ENCODE data around the gene DGKI. TPM values are rescaled to one million over a fixed set of nuclear protein-coding genes. Genes with fewer than 3 reads are reported as not detected.
A peak's percentile ranks its signal among the peaks of the same experiment; 100 is the strongest.

DGKI gene
- total and polyA plus RNA-seq, 9 of the 15 experiments (the other 6 are each of a cell fraction or from before 2014, with no cell fraction given), result 0.11 to 0.54 (median 0.15) TPM; not detected in 5

- Histone ChIP-seq H3K79me2 (ENCODE audit: control insufficient read depth, insufficient read depth, low read length) (no peaks in the 10 kb centered on the region), H3K4me3 (no peak overlapping the region), H3K9me3 (replicated peaks; ENCODE audit: control insufficient read depth, insufficient read depth, low read depth, low read length) (no peaks in the 10 kb centered on the region), H3K36me3 (ENCODE audit: control insufficient read depth, insufficient read depth, low read length) (no peaks in the 10 kb centered on the region), H3K9ac (ENCODE audit: insufficient read depth in 1 of 2, low read depth in 2 of 2, low read length in 2 of 2) (no peak overlapping the region), H3K4me2 (ENCODE audit: insufficient read depth, low read length) (no peak overlapping the region), H3K27me3 (ENCODE audit: control insufficient read depth in 2 of 2, insufficient read depth in 2 of 2, low read length in 2 of 2) (no peaks in the 10 kb centered on the region; a peak in 1 of 5 replicates), H3K4me1 (replicated peaks in 1 of 2; ENCODE audit: control insufficient read depth in 2 of 2, insufficient read depth in 2 of 2, low read length in 2 of 2) (no peaks in the 10 kb centered on the region), H4K20me1 (replicated peaks; ENCODE audit: control insufficient read depth, insufficient read depth, low read length) (no peaks in the 10 kb centered on the region), H3K9me1 (ENCODE audit: control insufficient read depth, insufficient read depth, low read length) (no peaks in the 10 kb centered on the region), H2AFZ (ENCODE audit: low read depth, low read length) (no peak overlapping the region), H3K27ac (ENCODE audit: extremely low read depth, low read depth, low read length) (no peak overlapping the region)
- ATAC-seq, result no peak
- no TSS peak for BruUV-seq (replicated peaks)
- DNase-seq (ENCODE audit: extremely low read depth in 1 of 4, low spot score in 3 of 4), result no peak
- in situ Hi-C loops (cut with MboI) (no loop called here), intact Hi-C loops (cut with micrococcal nuclease) (no loop called here)
- ChIA-PET CTCF (ENCODE audit: low intra/inter-chr PET ratio) (no interaction called here), POLR2A (no interaction called here)
- TF ChIP-seq ZNF197 (CRISPR knock-in tag; IDR thresholded peaks at IDR 0.05; ENCODE audit: low read depth), result no peak
- no peak for TF ChIP-seq KAT7 (CRISPR knock-in tag; IDR thresholded peaks at IDR 0.05; ENCODE audit: borderline replicate concordance)
- FAIRE-seq, result no peak
Measured at GRCh38 chr7:137790828-137791227, 55.9 kb downstream of the DGKI start.

GRCh38 chr7:137789215-137789882, 57.4 kb downstream of the DGKI start:
- intact Hi-C loops (cut with micrococcal nuclease), result no loop called here
- H3K27ac ChIP-seq (ENCODE audit: extremely low read depth, low read depth, low read length), result no peak overlapping the region
- no peaks in the 10 kb centered on the region for H3K9me3 ChIP-seq (replicated peaks; ENCODE audit: control insufficient read depth, insufficient read depth, low read depth, low read length)
- FAIRE-seq, result no peak
- H3K4me2 ChIP-seq (ENCODE audit: insufficient read depth, low read length), result no peak overlapping the region
- no TSS peak for BruUV-seq (replicated peaks)
- H3K9ac ChIP-seq (ENCODE audit: insufficient read depth in 1 of 2, low read depth in 2 of 2, low read length in 2 of 2), result no peak overlapping the region
- H4K20me1 ChIP-seq (replicated peaks; ENCODE audit: control insufficient read depth, insufficient read depth, low read length), result no peaks in the 10 kb centered on the region
- H3K4me3 ChIP-seq, result no peak overlapping the region
- H3K79me2 ChIP-seq (ENCODE audit: control insufficient read depth, insufficient read depth, low read length), result no peaks in the 10 kb centered on the region
- H3K27me3 ChIP-seq (ENCODE audit: control insufficient read depth in 2 of 2, insufficient read depth in 2 of 2, low read length in 2 of 2), result no peaks in the 10 kb centered on the region; a peak in 1 of 5 replicates
- no peak for ATAC-seq
- in situ Hi-C loops (cut with MboI), result no loop called here
- TF ChIP-seq RFX1 (IDR thresholded peaks at IDR 0.05) (peak; percentile 70), SRSF7 (optimal IDR thresholded peaks at IDR 0.05; ENCODE audit: low read depth, low read length) (no peak)
- no peak for DNase-seq (ENCODE audit: extremely low read depth in 1 of 4, low spot score in 3 of 4)
- H2AFZ ChIP-seq (ENCODE audit: low read depth, low read length), result no peak overlapping the region
- ChIA-PET POLR2A (no interaction called here), CTCF (ENCODE audit: low intra/inter-chr PET ratio) (no interaction called here)
- no peaks in the 10 kb centered on the region for H3K4me1 ChIP-seq (replicated peaks in 1 of 2; ENCODE audit: control insufficient read depth in 2 of 2, insufficient read depth in 2 of 2, low read length in 2 of 2)
- H3K36me3 ChIP-seq (ENCODE audit: control insufficient read depth, insufficient read depth, low read length), result no peaks in the 10 kb centered on the region
- H3K9me1 ChIP-seq (ENCODE audit: control insufficient read depth, insufficient read depth, low read length), result no peaks in the 10 kb centered on the region
- WGBS (ENCODE audit: insufficient coverage, low coverage, missing lambda C conversion rate), result 5% methylated on average over 4 of the region's 4 CpGs
